Activated T-cell treated with anti-CD3 and anti-CD28 coated beads, Interleukin-2, amount 50 U/mL, for 24 hours (primary cell): ENCODE measurements around the gene LYRM7.
"Not testable (repeated sequence)": the region's sequence is repeated elsewhere in the genome, so short reads cannot be mapped to it uniquely, and the experiment has no call there.

Experiments
- DNase-seq: peaks from one replicate; pipeline ENCODE4 v3.0.0-alpha.2; 2020
- H3K27ac Mint-ChIP-seq: 2 replicates; pipeline ENCODE4 v1.8.0; 2020; ENCODE audit warnings: mild to moderate bottlenecking, mixed read lengths
- H3K27me3 Mint-ChIP-seq: 2 replicates; pipeline ENCODE4 v1.8.0; 2020; ENCODE audit warnings: mixed read lengths
- H3K36me3 Mint-ChIP-seq: 2 replicates; pipeline ENCODE4 v1.8.0; 2020; ENCODE audit warnings: low read depth, mixed read lengths
- H3K4me1 Mint-ChIP-seq: 2 replicates; pipeline ENCODE4 v1.8.0; 2020; ENCODE audit warnings: low read depth, mixed read lengths
- H3K4me3 Mint-ChIP-seq: 2 replicates; pipeline ENCODE4 v1.8.0; 2020; ENCODE audit warnings: mild to moderate bottlenecking, moderate library complexity, mixed read lengths
- H3K9me3 Mint-ChIP-seq: 2 replicates; pipeline ENCODE4 v1.8.0; 2020; ENCODE audit warnings: mixed read lengths

Gene LYRM7

DNA sequence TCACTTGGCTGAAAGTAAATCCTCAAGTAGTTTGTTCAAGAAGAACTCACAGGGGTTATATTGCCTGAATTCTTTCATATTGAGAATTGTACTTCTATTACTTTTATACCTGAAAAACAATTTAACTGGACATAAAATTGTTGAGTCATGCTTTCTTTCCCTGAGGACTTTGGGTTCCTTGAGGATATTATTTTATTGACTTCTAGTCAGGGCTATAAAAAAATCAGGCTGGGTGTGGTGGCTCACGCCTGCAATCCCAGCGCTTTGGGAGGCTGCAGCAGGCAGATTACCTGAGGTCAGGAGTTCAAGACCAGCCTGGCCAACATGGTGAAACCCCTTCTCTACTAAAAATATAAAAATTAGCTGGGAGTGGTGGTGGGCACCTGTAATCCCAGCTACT is 75.2 kb downstream of the LYRM7 start:
- H3K27ac Mint-ChIP-seq = no peak overlapping the region
- H3K4me3 Mint-ChIP-seq = no peak overlapping the region
- DNase-seq = no peak
- H3K27me3 Mint-ChIP-seq = no peaks in the 10 kb centered on the region
- no peaks in the 10 kb centered on the region for H3K9me3 Mint-ChIP-seq
- no peaks in the 10 kb centered on the region for H3K36me3 Mint-ChIP-seq
- H3K4me1 Mint-ChIP-seq = peaks cover 36% of the 10 kb centered on the region

DNA sequence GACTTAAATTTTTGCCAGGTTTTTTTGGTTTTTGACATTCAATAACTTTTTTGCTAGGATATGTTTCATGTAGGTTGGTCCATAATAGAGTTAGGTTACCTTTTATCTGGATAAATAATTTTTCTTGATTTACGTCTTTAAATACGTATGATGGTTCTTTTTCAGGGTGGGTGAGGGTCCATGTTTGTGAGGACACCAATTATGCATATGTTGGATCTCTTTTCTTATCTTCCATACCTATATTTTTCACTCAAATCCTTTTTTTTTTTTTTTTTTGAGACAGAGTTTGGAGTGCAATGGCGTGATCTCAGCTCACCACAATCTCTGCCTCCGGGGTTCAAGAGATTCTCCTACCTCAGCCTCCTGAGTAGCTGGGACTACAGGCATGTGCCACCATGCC is 75.8 kb downstream of the LYRM7 start:
- H3K4me3 Mint-ChIP-seq = no peak overlapping the region
- peaks cover 41% of the 10 kb centered on the region for H3K4me1 Mint-ChIP-seq
- DNase-seq = no peak
- H3K36me3 Mint-ChIP-seq = no peaks in the 10 kb centered on the region
- H3K27me3 Mint-ChIP-seq = no peaks in the 10 kb centered on the region
- no peak overlapping the region for H3K27ac Mint-ChIP-seq
- no peaks in the 10 kb centered on the region for H3K9me3 Mint-ChIP-seq

DNA sequence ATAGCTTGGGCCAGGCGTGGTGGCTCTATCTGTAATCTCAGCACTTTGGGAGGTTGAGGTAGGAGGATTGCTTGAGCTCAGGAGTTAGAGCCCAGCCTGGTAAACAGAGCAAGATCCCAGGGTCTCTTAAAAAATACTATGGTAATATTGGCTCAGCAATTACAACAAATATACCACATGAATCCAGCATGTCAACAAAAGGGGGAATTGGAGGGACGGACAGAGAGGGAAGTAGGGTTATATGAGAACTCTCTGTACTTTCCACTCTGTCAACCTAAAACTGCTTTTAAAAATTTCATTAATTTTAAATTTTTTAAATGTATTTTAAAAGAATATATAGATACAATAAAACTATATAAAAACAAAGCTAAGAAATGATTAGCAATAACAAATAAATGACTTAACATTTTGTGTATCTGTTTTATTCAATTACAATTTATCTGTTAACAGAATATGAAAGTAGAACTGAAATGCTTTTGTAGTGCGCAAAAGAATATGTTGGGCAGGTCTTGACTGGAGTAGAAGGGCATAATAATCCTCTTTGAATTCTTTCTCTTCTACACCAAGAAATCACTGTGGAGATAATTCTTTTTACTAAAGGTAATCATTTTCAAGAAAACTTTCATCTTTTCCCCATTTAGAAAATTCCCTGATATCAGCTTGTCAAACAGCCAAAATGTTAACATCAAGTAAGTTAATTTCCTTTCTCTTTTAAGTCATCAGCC is 80.2 kb downstream of the LYRM7 start:
- Mint-ChIP-seq H3K27ac (peak overlapping the region; percentile 98), H3K4me1 (peaks cover 58% of the 10 kb centered on the region), H3K9me3 (no peaks in the 10 kb centered on the region), H3K36me3 (peaks cover 9% of the 10 kb centered on the region), H3K27me3 (no peaks in the 10 kb centered on the region), H3K4me3 (peak overlapping the region; percentile 67)
- DNase-seq = no peak

DNA sequence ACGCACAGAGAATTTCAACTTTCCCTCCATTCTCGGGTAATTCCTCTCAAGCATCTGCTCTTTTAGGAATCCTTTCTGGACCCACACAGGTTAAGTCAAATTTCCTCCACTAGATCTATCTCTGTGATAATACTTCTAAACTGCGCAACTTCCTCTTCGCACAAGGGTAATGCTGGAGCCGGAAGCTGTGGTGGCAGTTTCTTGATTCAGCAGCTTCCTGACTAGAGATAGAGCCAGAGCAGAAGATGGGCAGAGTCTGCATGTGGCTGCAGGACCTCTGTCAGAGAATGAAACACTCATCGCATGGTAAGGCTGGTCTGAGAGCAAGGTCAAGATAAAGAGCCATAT is 82.1 kb downstream of the LYRM7 start:
- Mint-ChIP-seq H3K4me1 (peaks cover 74% of the 10 kb centered on the region), H3K4me3 (peak overlapping the region; percentile 91), H3K9me3 (no peaks in the 10 kb centered on the region), H3K27me3 (no peaks in the 10 kb centered on the region), H3K36me3 (peaks cover 21% of the 10 kb centered on the region), H3K27ac (peak overlapping the region; percentile 98)
- DNase-seq = peak; percentile 75

DNA sequence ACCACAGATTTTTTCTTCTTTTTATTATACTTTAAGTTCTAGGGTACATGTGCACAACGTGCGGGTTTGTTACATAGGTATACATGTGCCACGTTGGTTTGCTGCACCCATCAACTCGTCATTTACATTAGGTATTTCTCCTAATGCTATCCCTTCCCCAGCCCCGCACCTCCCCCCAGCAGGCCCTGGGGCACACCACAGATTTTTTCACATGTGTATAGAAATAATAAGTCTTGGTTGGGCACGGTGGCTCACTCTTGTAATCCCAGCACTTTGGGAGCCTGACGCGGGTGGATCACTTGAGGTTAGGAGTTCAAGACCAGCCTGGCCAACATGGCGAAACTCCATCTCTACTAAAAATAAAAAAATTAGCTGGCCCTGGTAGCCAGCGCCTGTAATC is 83.3 kb downstream of the LYRM7 start:
- peaks cover 83% of the 10 kb centered on the region for H3K4me1 Mint-ChIP-seq
- not testable (repeated sequence) for H3K9me3 Mint-ChIP-seq, H3K27me3 Mint-ChIP-seq, DNase-seq
- H3K36me3 Mint-ChIP-seq = peaks cover 33% of the 10 kb centered on the region
- H3K27ac Mint-ChIP-seq = peak overlapping the region; percentile 98
- H3K4me3 Mint-ChIP-seq = peak overlapping the region; percentile 91

DNA sequence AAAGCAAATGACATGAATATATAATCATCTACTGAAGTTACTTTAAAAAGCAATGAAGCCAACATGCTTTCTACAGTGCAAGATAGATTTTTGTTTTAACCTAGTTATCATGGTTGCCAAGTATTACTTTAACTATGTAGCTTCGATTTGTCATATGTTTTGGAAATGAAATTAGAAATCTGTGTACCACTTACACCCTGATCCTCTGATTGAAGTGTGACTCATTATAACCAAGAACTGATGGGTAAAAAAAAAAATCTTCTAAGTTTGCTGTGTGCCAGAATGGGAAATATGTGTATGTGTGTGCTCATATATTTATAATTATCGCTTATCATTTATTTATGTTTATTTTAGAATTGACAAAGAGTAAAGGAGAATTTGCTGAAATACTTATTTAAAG is 84.0 kb downstream of the LYRM7 start:
- peak overlapping the region; percentile 98 for H3K27ac Mint-ChIP-seq
- no peaks in the 10 kb centered on the region for H3K9me3 Mint-ChIP-seq
- H3K4me1 Mint-ChIP-seq = peaks cover 84% of the 10 kb centered on the region
- H3K36me3 Mint-ChIP-seq = peaks cover 39% of the 10 kb centered on the region
- peak overlapping the region; percentile 91 for H3K4me3 Mint-ChIP-seq
- DNase-seq = no peak
- no peaks in the 10 kb centered on the region for H3K27me3 Mint-ChIP-seq
